ENCODE results near the gene TM2D1.
A peak's percentile ranks its signal among the peaks of the same experiment; 100 is the strongest.

Gene TM2D1

GRCh38 chr1:61670445-61670844, 54.5 kb downstream of the TM2D1 start (continued):
- TF ChIP-seq CSRNP3 (CRISPR knock-in tag; IDR thresholded peaks at IDR 0.05): no peak
- TF ChIP-seq POU6F1 (CRISPR knock-in tag; IDR thresholded peaks at IDR 0.05; ENCODE audit: borderline replicate concordance, low read depth): no peak
- TF ChIP-seq ZC3H10 (CRISPR knock-in tag; IDR thresholded peaks at IDR 0.05): no peak
- TF ChIP-seq CSDC2 (CRISPR knock-in tag; IDR thresholded peaks at IDR 0.05): no peak
- TF ChIP-seq ZNF70 (CRISPR knock-in tag; IDR thresholded peaks at IDR 0.05): no peak
- no peak for TF ChIP-seq ARNTL (CRISPR knock-in tag; IDR thresholded peaks at IDR 0.05; ENCODE audit: borderline replicate concordance, low read depth)

GRCh38 chr1:61670016-61670415, 54.9 kb downstream of the TM2D1 start:
- TF ChIP-seq OSR1 (CRISPR knock-in tag; IDR thresholded peaks at IDR 0.05) (no peak), ISL1 (CRISPR knock-in tag; IDR thresholded peaks at IDR 0.05) (no peak), TSHZ2 (CRISPR knock-in tag; IDR thresholded peaks at IDR 0.05) (0 out of 2 replicates have a peak, but pooled peaks have one; percentile 45), ZNF565 (CRISPR knock-in tag; conservative IDR thresholded peaks at IDR 0.05; ENCODE audit: low read depth) (peak; percentile 82; the same call in 1 of the 2 replicates), ARNTL (CRISPR knock-in tag; IDR thresholded peaks at IDR 0.05; ENCODE audit: borderline replicate concordance, low read depth) (no peak), PPARA (CRISPR knock-in tag; IDR thresholded peaks at IDR 0.05; ENCODE audit: borderline replicate concordance) (no peak), ZC3H10 (CRISPR knock-in tag; IDR thresholded peaks at IDR 0.05) (no peak), CSRNP3 (CRISPR knock-in tag; IDR thresholded peaks at IDR 0.05) (no peak), SNAI2 (CRISPR knock-in tag; IDR thresholded peaks at IDR 0.05) (no peak), ZNF70 (CRISPR knock-in tag; IDR thresholded peaks at IDR 0.05) (0 out of 2 replicates have a peak, but pooled peaks have one; percentile 9), CSDC2 (CRISPR knock-in tag; IDR thresholded peaks at IDR 0.05) (no peak), TCF4 (CRISPR knock-in tag; IDR thresholded peaks at IDR 0.05; ENCODE audit: borderline replicate concordance) (peak; percentile 86), RARB (CRISPR knock-in tag; IDR thresholded peaks at IDR 0.05) (no peak)
- TF ChIP-seq, protein P1, sequence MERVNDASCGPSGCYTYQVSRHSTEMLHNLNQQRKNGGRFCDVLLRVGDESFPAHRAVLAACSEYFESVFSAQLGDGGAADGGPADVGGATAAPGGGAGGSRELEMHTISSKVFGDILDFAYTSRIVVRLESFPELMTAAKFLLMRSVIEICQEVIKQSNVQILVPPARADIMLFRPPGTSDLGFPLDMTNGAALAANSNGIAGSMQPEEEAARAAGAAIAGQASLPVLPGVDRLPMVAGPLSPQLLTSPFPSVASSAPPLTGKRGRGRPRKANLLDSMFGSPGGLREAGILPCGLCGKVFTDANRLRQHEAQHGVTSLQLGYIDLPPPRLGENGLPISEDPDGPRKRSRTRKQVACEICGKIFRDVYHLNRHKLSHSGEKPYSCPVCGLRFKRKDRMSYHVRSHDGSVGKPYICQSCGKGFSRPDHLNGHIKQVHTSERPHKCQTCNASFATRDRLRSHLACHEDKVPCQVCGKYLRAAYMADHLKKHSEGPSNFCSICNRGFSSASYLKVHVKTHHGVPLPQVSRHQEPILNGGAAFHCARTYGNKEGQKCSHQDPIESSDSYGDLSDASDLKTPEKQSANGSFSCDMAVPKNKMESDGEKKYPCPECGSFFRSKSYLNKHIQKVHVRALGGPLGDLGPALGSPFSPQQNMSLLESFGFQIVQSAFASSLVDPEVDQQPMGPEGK (CRISPR knock-in tag; IDR thresholded peaks at IDR 0.05; ENCODE audit: borderline replicate concordance): no peak
- ATAC-seq: no peak

GRCh38 chr1:61659061-61659460, 65.9 kb downstream of the TM2D1 start:
- ATAC-seq: no peak

More at GRCh38 chr1:61659061-61659460, 65.9 kb downstream of the TM2D1 start:
- no peak for TF ChIP-seq ZC3H10 (CRISPR knock-in tag; IDR thresholded peaks at IDR 0.05)
- TF ChIP-seq ZFP30 (CRISPR knock-in tag; IDR thresholded peaks at IDR 0.05): no peak
- TF ChIP-seq, protein P2, sequence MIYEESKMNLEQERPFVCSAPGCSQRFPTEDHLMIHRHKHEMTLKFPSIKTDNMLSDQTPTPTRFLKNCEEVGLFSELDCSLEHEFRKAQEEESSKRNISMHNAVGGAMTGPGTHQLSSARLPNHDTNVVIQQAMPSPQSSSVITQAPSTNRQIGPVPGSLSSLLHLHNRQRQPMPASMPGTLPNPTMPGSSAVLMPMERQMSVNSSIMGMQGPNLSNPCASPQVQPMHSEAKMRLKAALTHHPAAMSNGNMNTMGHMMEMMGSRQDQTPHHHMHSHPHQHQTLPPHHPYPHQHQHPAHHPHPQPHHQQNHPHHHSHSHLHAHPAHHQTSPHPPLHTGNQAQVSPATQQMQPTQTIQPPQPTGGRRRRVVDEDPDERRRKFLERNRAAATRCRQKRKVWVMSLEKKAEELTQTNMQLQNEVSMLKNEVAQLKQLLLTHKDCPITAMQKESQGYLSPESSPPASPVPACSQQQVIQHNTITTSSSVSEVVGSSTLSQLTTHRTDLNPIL (CRISPR knock-in tag; IDR thresholded peaks at IDR 0.05; ENCODE audit: low read depth): no peak
- no peak for TF ChIP-seq ZNF70 (CRISPR knock-in tag; IDR thresholded peaks at IDR 0.05)
- TF ChIP-seq CSDC2 (CRISPR knock-in tag; IDR thresholded peaks at IDR 0.05): no peak
- TF ChIP-seq TCF4 (CRISPR knock-in tag; IDR thresholded peaks at IDR 0.05; ENCODE audit: borderline replicate concordance): no peak
- TF ChIP-seq RARB (CRISPR knock-in tag; IDR thresholded peaks at IDR 0.05): no peak
- TF ChIP-seq, protein P1 (CRISPR knock-in tag; IDR thresholded peaks at IDR 0.05; ENCODE audit: borderline replicate concordance): no peak
